ENCODE data around the gene KSR1. TPM values are rescaled to one million over a fixed set of nuclear protein-coding genes. Genes with fewer than 3 reads are reported as not detected.

Gene KSR1
- total and polyA plus RNA-seq, 2 of the 8 experiments (the other 6 are each of a cell fraction or from before 2014, with no cell fraction given) = 14.1 to 34.7 TPM

DNA sequence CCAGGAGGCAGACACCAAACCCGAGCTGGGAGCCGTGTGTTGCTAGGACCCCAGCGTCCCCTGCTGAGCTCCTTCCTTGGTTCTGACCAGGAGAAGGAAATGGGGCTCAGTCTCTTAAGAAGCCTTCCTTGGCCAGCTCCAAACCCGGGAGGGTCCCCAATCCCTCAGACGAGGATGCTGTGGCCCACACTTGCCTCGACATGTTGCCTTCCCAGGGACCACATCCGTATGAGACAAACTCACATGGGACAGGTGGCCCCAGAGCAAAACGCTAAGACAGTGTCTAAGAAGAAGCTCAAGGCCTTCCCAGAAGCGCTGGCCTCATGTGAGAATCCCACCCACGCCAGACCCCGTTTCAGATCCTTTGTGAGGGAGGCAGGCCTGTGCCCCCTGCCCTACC, 194.6 kb downstream of the KSR1 start:
- 93% methylated on average over 7 of the region's 11 CpGs; no CpG with 5 or more reads in 1 of the 2 experiments for WGBS, 2 experiments (ENCODE audit: extremely low coverage in 1 of 2, insufficient coverage in 1 of 2, insufficient read length in 1 of 2, insufficient replicate concordance in 2 of 2, low coverage in 1 of 2, low lambda C conversion rate in 2 of 2, missing lambda C conversion rate in 1 of 2)
- FAIRE-seq = no peak
- no peak for TF ChIP-seq GABPA (IDR thresholded peaks at IDR 0.05; ENCODE audit: borderline replicate concordance, insufficient read depth, low read length)
- TF ChIP-seq RNF2 (IDR thresholded peaks at IDR 0.05; ENCODE audit: borderline replicate concordance, low read depth, low read length, missing control alignments, poor library complexity, severe bottlenecking) = no peak
- no peak for TF ChIP-seq SAP30 (IDR thresholded peaks at IDR 0.05; ENCODE audit: insufficient read depth, insufficient replicate concordance, low read length)
- TF ChIP-seq POU5F1 (IDR thresholded peaks at IDR 0.05; ENCODE audit: low read depth, low read length) = no peak
- no peak for TF ChIP-seq TCF12 (IDR thresholded peaks at IDR 0.05; ENCODE audit: low read depth, low read length)
- no peak for TF ChIP-seq KDM4A (IDR thresholded peaks at IDR 0.05; ENCODE audit: low read depth, low read length, severe bottlenecking)
- no peak for TF ChIP-seq EGR1 (IDR thresholded peaks at IDR 0.05; ENCODE audit: borderline replicate concordance, low read depth, low read length)
- no peak for TF ChIP-seq CREB1 (IDR thresholded peaks at IDR 0.05)
- no peak for TF ChIP-seq SP1 (IDR thresholded peaks at IDR 0.05; ENCODE audit: low read depth, low read length)
- TF ChIP-seq POLR2AphosphoS5 (IDR thresholded peaks at IDR 0.05; ENCODE audit: low read depth, low read length) = no peak
- TF ChIP-seq CHD2 (IDR thresholded peaks at IDR 0.05; ENCODE audit: low read length) = no peak
- no peak for TF ChIP-seq BACH1 (IDR thresholded peaks at IDR 0.05; ENCODE audit: low read length)

More for the DNA sequence above, 194.6 kb downstream of the KSR1 start:
- H3K23me2 ChIP-seq (ENCODE audit: low read depth, low read length) = no peaks in the 10 kb centered on the region
- no peak overlapping the region for H2BK12ac ChIP-seq (ENCODE audit: low read depth, low read length)
- no peaks in the 10 kb centered on the region for H3K27me3 ChIP-seq (replicated peaks in 1 of 4; ENCODE audit: control insufficient read depth in 3 of 4, extremely low read depth in 1 of 4, insufficient read depth in 3 of 4, low read length in 3 of 4)
- H3K18ac ChIP-seq (ENCODE audit: extremely low read depth, low read length) = no peak overlapping the region
- no peak for DNase-seq (ENCODE audit: low read depth in 1 of 2, low spot score in 2 of 2)
- no peaks in the 10 kb centered on the region for H4K20me1 ChIP-seq (replicated peaks in 1 of 2; ENCODE audit: control insufficient read depth in 1 of 2, insufficient read depth in 2 of 2, low read length in 2 of 2)
- no peaks in the 10 kb centered on the region for H3K9me3 ChIP-seq (ENCODE audit: insufficient read depth in 2 of 2, low read depth in 1 of 2, low read length in 1 of 2)
- peak overlapping the region; percentile 35 for H4K91ac ChIP-seq (replicated peaks; ENCODE audit: insufficient read length, low read length)
- H3K4me2 ChIP-seq (ENCODE audit: insufficient read depth in 1 of 2, low read depth in 2 of 2, low read length in 2 of 2) = no peak overlapping the region
- no peak overlapping the region for H3K27ac ChIP-seq (ENCODE audit: low read depth, low read length)
- H4K8ac ChIP-seq (ENCODE audit: extremely low read depth, insufficient read depth, low read length) = 0 out of 2 replicates have a peak overlapping the region, but pooled peaks have one; percentile 11
- POLR2A ChIA-PET (ENCODE audit: partially characterized antibody) = interaction anchor here (0.8 kb wide), 1 partner anchor 9 kb away, joined by 3 read pairs; no protein-coding TSS in a partner anchor
- H3K79me1 ChIP-seq (ENCODE audit: low read depth, low read length) = no peaks in the 10 kb centered on the region
- no peak overlapping the region for H2AK5ac ChIP-seq (ENCODE audit: low read depth, low read length)
- H3K14ac ChIP-seq (ENCODE audit: insufficient read length) = no peak overlapping the region
- CTCF ChIA-PET (ENCODE audit: partially characterized antibody) = interaction anchor here (0.6 to 18.4 kb wide), 52 partner anchors 8 to 598 kb away, joined by 3 to 338 read pairs (median 4); partner anchors contain the start of genes KSR1 and LGALS9
- H2BK5ac ChIP-seq (ENCODE audit: low read depth, low read length) = peak overlapping the region; percentile 13; the same call in 1 of the 2 replicates
- H3K36me3 ChIP-seq (ENCODE audit: control insufficient read depth in 2 of 4, insufficient read depth in 4 of 4, low read length in 3 of 4) = no peaks in the 10 kb centered on the region
- no peak overlapping the region for H2BK20ac ChIP-seq (ENCODE audit: low read length)
- H2BK15ac ChIP-seq (ENCODE audit: low read length) = no peak overlapping the region
- no peak overlapping the region for H3K9ac ChIP-seq (replicated peaks in 1 of 4; ENCODE audit: extremely low read depth in 1 of 4, low read depth in 3 of 4, low read length in 3 of 4)
- H2AFZ ChIP-seq (ENCODE audit: low read length) = no peak overlapping the region
- no peak overlapping the region for H3K56ac ChIP-seq (replicated peaks; ENCODE audit: insufficient read length, low read depth, low read length)
- H3K4ac ChIP-seq (replicated peaks; ENCODE audit: insufficient read length, low read depth, low read length) = no peak overlapping the region
- H3K23ac ChIP-seq (ENCODE audit: insufficient read length) = no peak overlapping the region
- no peak overlapping the region for H3K4me3 ChIP-seq (ENCODE audit: extremely low read depth in 1 of 4, insufficient read depth in 2 of 4, low read depth in 3 of 4, low read length in 4 of 4)
- H4K5ac ChIP-seq (ENCODE audit: insufficient read length, low read depth, low read length) = no peak overlapping the region
- no peaks in the 10 kb centered on the region for H3K79me2 ChIP-seq (ENCODE audit: control insufficient read depth in 1 of 2, insufficient read depth in 2 of 2, low read length in 2 of 2)
- no peak overlapping the region for H2BK120ac ChIP-seq (replicated peaks; ENCODE audit: low read depth, low read length)
- H3K4me1 ChIP-seq (replicated peaks in 1 of 4; ENCODE audit: control insufficient read depth in 3 of 4, insufficient read depth in 4 of 4, low read length in 3 of 4) = peaks cover 0 to 4% (median 0%) of the 10 kb centered on the region in 4 experiments; a peak in 1 of 7 replicates

Measured in H1 (cell line).